ENCODE results near the gene RHBG. TPM values are rescaled to one million over a fixed set of nuclear protein-coding genes. Genes with fewer than 3 reads are reported as not detected.

Gene RHBG
- total RNA-seq, 1 donor from 2014 or later: not detected

DNA sequence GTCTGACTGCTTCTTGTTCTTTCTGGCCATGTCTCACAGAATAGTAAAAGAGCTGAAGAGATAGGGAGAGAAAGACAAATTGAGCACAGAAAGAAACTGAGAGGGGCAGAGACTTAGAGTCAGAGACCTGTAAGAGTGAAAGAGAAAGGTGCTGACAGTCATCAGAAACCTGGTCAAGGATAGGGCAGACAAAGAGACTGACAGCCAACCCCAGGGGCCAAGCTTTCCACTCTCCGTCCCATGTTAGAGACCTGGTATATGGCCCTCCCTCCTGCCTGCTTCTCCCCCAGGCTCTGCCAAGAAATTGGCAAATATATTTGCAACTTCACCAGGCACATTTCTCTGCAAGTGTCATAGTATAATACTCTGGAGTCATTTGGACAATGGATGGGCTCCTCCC is 64.6 kb downstream of the RHBG start:
- no peaks in the 10 kb centered on the region for H3K36me3 Mint-ChIP-seq (ENCODE audit: unreplicated experiment)
- no peak overlapping the region for H3K4me3 Mint-ChIP-seq (ENCODE audit: unreplicated experiment)
- H3K9me3 Mint-ChIP-seq (ENCODE audit: unreplicated experiment): peaks cover 10% of the 10 kb centered on the region
- TF ChIP-seq, protein P1, sequence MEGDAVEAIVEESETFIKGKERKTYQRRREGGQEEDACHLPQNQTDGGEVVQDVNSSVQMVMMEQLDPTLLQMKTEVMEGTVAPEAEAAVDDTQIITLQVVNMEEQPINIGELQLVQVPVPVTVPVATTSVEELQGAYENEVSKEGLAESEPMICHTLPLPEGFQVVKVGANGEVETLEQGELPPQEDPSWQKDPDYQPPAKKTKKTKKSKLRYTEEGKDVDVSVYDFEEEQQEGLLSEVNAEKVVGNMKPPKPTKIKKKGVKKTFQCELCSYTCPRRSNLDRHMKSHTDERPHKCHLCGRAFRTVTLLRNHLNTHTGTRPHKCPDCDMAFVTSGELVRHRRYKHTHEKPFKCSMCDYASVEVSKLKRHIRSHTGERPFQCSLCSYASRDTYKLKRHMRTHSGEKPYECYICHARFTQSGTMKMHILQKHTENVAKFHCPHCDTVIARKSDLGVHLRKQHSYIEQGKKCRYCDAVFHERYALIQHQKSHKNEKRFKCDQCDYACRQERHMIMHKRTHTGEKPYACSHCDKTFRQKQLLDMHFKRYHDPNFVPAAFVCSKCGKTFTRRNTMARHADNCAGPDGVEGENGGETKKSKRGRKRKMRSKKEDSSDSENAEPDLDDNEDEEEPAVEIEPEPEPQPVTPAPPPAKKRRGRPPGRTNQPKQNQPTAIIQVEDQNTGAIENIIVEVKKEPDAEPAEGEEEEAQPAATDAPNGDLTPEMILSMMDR (IDR thresholded peaks at IDR 0.05; ENCODE audit: partially characterized antibody, unreplicated experiment): no peak
- DNase-seq: no peak
- H3K27me3 Mint-ChIP-seq (ENCODE audit: unreplicated experiment): peaks cover 42% of the 10 kb centered on the region
- H3K4me1 Mint-ChIP-seq (ENCODE audit: low read depth, unreplicated experiment): peaks cover 19% of the 10 kb centered on the region
- no peak overlapping the region for H3K27ac Mint-ChIP-seq (ENCODE audit: unreplicated experiment)

Small RNA genes within 50 kb of the gene (microRNA-seq; reads per million reads assigned to microRNA genes)
- 0.69 reads per million for gene MIR9-1 (ENCODE audit: unreplicated experiment)

Other genes with a start within 250 kb of the RHBG start
- 4.0 TPM for gene SEMA4A, start 215.6 kb upstream of the RHBG start, total RNA-seq (ENCODE audit: unreplicated experiment)
- gene SLC25A44, start 175.1 kb upstream of the RHBG start, total RNA-seq (ENCODE audit: unreplicated experiment): 66.0 TPM
- gene PMF1, start 156.2 kb upstream of the RHBG start, total RNA-seq (ENCODE audit: unreplicated experiment): 31.6 TPM
- gene BGLAP, start 127.0 kb upstream of the RHBG start, total RNA-seq (ENCODE audit: unreplicated experiment): not detected
- 10.8 TPM for gene PAQR6, start 121.2 kb upstream of the RHBG start, total RNA-seq (ENCODE audit: unreplicated experiment)
- gene SMG5, start 86.4 kb upstream of the RHBG start, total RNA-seq (ENCODE audit: unreplicated experiment): 86.6 TPM
- gene TMEM79, start 84.9 kb upstream of the RHBG start, total RNA-seq (ENCODE audit: unreplicated experiment): 2.4 TPM
- gene GLMP, start 73.5 kb upstream of the RHBG start, total RNA-seq (ENCODE audit: unreplicated experiment): 35.4 TPM
- gene VHLL, start 69.9 kb upstream of the RHBG start, total RNA-seq (ENCODE audit: unreplicated experiment): not detected
- 347 TPM for gene CCT3, start 30.9 kb upstream of the RHBG start, total RNA-seq (ENCODE audit: unreplicated experiment)
- not detected for gene TSACC, start 30.7 kb upstream of the RHBG start, total RNA-seq (ENCODE audit: unreplicated experiment)
- gene MEF2D, start 131.6 kb downstream of the RHBG start, total RNA-seq (ENCODE audit: unreplicated experiment): 50.0 TPM
- gene IQGAP3, start 203.4 kb downstream of the RHBG start, total RNA-seq (ENCODE audit: unreplicated experiment): 6.1 TPM
- gene TTC24, start 210.5 kb downstream of the RHBG start, total RNA-seq (ENCODE audit: unreplicated experiment): not detected
- 44.5 TPM for gene NAXE, start 222.6 kb downstream of the RHBG start, total RNA-seq (ENCODE audit: unreplicated experiment)
- 13.2 TPM for gene GPATCH4, start 232.3 kb downstream of the RHBG start, total RNA-seq (ENCODE audit: unreplicated experiment)

Measured in glutamatergic neuron (in vitro differentiated cells).